CD4-positive, alpha-beta T cell (primary cell): ENCODE measurements around the gene A1BG. TPM values are rescaled to one million over a fixed set of nuclear protein-coding genes. Genes with fewer than 3 reads are reported as not detected.

Source experiments
- ATAC-seq: fragments of 200-7000 bp; cut with Tn5 transposase; one replicate; pipeline ENCODE4 v1.10.0; 2022; ENCODE audit warnings: mild to moderate bottlenecking; ENCODE audit not compliant: poor library complexity
- CTCF ChIA-PET: fragments of 350-600 bp; sonication (Branson Sonifier 250); formaldehyde crosslinking; loops from one replicate; lab custom pipeline; 2021; ENCODE audit warnings: antibody characterized with exemption, inconsistent platforms; lab: Charles Lee
- POLR2A ChIA-PET: fragments of 350-600 bp; sonication (Branson Sonifier 250); formaldehyde crosslinking; loops from one replicate; lab custom pipeline; 2021; ENCODE audit warnings: antibody characterized with exemption, inconsistent platforms; lab: Charles Lee
- DNase-seq, 14 experiments: peaks; one replicate each; pipeline ENCODE4 v3.0.0-alpha.2; 2013 to 2020; ENCODE audit warnings: mixed read lengths in 2 of 14
- H3K27ac ChIP-seq, 2 donors: one replicate each; pipeline versions ENCODE4 v1.5.1 to v1.7.0; 2013; ENCODE audit warnings: low read length in 2 of 2, low read depth in 1 of 2, mild to moderate bottlenecking in 1 of 2
- H3K27me3 ChIP-seq, 2 experiments: 1 replicate in 1 of 2; 2 replicates in 1 of 2; pipeline versions ENCODE4 v1.6.1 to v1.7.0; 2013; ENCODE audit warnings: low read length in 2 of 2, control low read depth in 1 of 2, mild to moderate bottlenecking in 1 of 2, moderate library complexity in 1 of 2; ENCODE audit not compliant: insufficient read depth in 2 of 2, control insufficient read depth in 1 of 2
- H3K36me3 ChIP-seq: one replicate; pipeline ENCODE4 v1.6.1; 2013; ENCODE audit warnings: low read length, control low read depth; ENCODE audit not compliant: insufficient read depth
- H3K4me1 ChIP-seq: one replicate; pipeline ENCODE4 v1.6.1; 2013; ENCODE audit warnings: low read length, control low read depth; ENCODE audit not compliant: insufficient read depth
- H3K4me3 ChIP-seq: one replicate; pipeline ENCODE4 v1.5.1; 2013; ENCODE audit warnings: mild to moderate bottlenecking, low read length, moderate library complexity
- H3K9me3 ChIP-seq, 2 experiments: 1 replicate in 1 of 2; 2 replicates in 1 of 2; pipeline versions ENCODE4 v1.6.1 to v1.7.0; 2013; ENCODE audit warnings: low read length in 2 of 2, mild to moderate bottlenecking in 2 of 2, control low read depth in 1 of 2, moderate library complexity in 1 of 2; ENCODE audit not compliant: control insufficient read depth in 1 of 2, insufficient read depth in 1 of 2
- H3K27ac Mint-ChIP-seq: one replicate; pipeline ENCODE4 v1.8.0; 2020; ENCODE audit warnings: mixed read lengths
- H3K27me3 Mint-ChIP-seq: one replicate; pipeline ENCODE4 v1.8.0; 2021; ENCODE audit warnings: mixed read lengths
- H3K36me3 Mint-ChIP-seq: one replicate; pipeline ENCODE4 v1.8.0; 2021; ENCODE audit warnings: low read depth, mixed read lengths
- H3K4me1 Mint-ChIP-seq: one replicate; pipeline ENCODE4 v1.8.0; 2021; ENCODE audit warnings: low read depth, mixed read lengths
- H3K4me3 Mint-ChIP-seq: one replicate; pipeline ENCODE4 v1.8.0; 2020; ENCODE audit warnings: mild to moderate bottlenecking, mixed read lengths
- H3K9me3 Mint-ChIP-seq: one replicate; pipeline ENCODE4 v1.8.0; 2020; ENCODE audit warnings: mixed read lengths
- CTCF ChIP-seq: fragments of 200-600 bp; IDR thresholded peaks from one replicate; pipeline ENCODE4 v1.8.0; 2022; ENCODE audit warnings: antibody characterized with exemption, mild to moderate bottlenecking
- intact Hi-C, 2 experiments: fragments of 100-400 bp; cut with DNase I in 1 of 2; cut with micrococcal nuclease in 1 of 2; formaldehyde crosslinking; loops; one replicate each; pipeline versions ENCODE4 v1.15.1 to v1.9.0; 2023 to 2025; cut with DNase I, micrococcal nuclease
- total RNA-seq, 174 experiments: library from RNA in 2 of 174; stranded (reverse) in 2 of 174; gene quantifications; one replicate each; pipeline ENCODE4 v1.2.3 and lab custom pipeline; 2021 to 2026

The A1BG gene
- total RNA-seq, 2 experiments from 2014 or later = 7.6 to 8.4 TPM

- ChIA-PET CTCF (interaction anchor here (1.0 to 1.6 kb wide), 5 partner anchors 15 to 219 kb away, joined by 3 to 6 read pairs (median 4); partner anchors contain the start of genes ZBTB45 and ZNF544), POLR2A (interaction anchor here (0.7 to 2.5 kb wide), 23 partner anchors 8 to 1000 kb away, joined by 3 to 21 read pairs (median 5); partner anchors contain the start of genes CHMP2A, ERVK3-1, RPS5 and TRIM28)
- intact Hi-C loops = loop anchor here (1.0 to 2.0 kb wide), 5 partner anchors 19 to 58 kb away; partner anchors contain the start of genes ERVK3-1 (in 2 of the 2), ZNF837 (in 1 of the 2) and ZSCAN22 (in 1 of the 2)
- H3K9me3 Mint-ChIP-seq = no peaks in the 10 kb centered on the region
- Histone ChIP-seq H3K9me3 (no peaks in the 10 kb centered on the region), H3K36me3 (no peaks in the 10 kb centered on the region), H3K4me1 (peaks cover 22% of the 10 kb centered on the region), H3K27me3 (no peaks in the 10 kb centered on the region), H3K27ac (peak within 1 kb of the TSS; percentile 58 to 69), H3K4me3 (peak within 1 kb of the TSS; percentile 84)
- DNase-seq (peak; percentile 92 to 99 (median 97)), ATAC-seq (peak; percentile 90)
- no peaks in the 10 kb centered on the region for H3K27me3 Mint-ChIP-seq
- TF ChIP-seq CTCF = no peak
- peak within 1 kb of the TSS; percentile 84 for H3K27ac Mint-ChIP-seq
- H3K4me3 Mint-ChIP-seq = peak within 1 kb of the TSS; percentile 94
- peaks cover 12% of the 10 kb centered on the region for H3K4me1 Mint-ChIP-seq
- H3K36me3 Mint-ChIP-seq = peaks cover 4% of the 10 kb centered on the region
These were observed 9.1 kb upstream of the A1BG start, which contains the start of gene ZNF497 for GRCh38 chr19:58362272-58362994. Gene ZNF497, minus strand, starts transcription at chr19:58362751. Its CDS starts 5,116 bp downstream, at chr19:58357635.

GRCh38 chr19:58361900-58362271, 8.6 kb upstream of the A1BG start:
- Histone ChIP-seq H3K9me3 (peaks cover 0 to 3% of the 10 kb centered on the region in 2 experiments), H3K27ac (peak overlapping the region; percentile 58 to 69), H3K4me1 (peaks cover 27% of the 10 kb centered on the region), H3K36me3 (no peaks in the 10 kb centered on the region), H3K4me3 (peak overlapping the region; percentile 84), H3K27me3 (no peaks in the 10 kb centered on the region)
- peak overlapping the region; percentile 84 for H3K27ac Mint-ChIP-seq
- no peak for TF ChIP-seq CTCF
- H3K27me3 Mint-ChIP-seq = no peaks in the 10 kb centered on the region
- CTCF ChIA-PET = interaction anchor here (1.2 to 1.6 kb wide), 3 partner anchors 15 to 219 kb away, joined by 3 to 6 read pairs (median 6); partner anchors contain the start of gene ZBTB45
- DNase-seq (peak in 2 of 14 experiments; percentile 21 to 24), ATAC-seq (peak; percentile 2)
- H3K4me3 Mint-ChIP-seq = peak overlapping the region; percentile 94
- POLR2A ChIA-PET = interaction anchor here (1.0 to 2.5 kb wide), 10 partner anchors 11 to 192 kb away, joined by 3 to 21 read pairs (median 11); partner anchors contain the start of genes CHMP2A, ERVK3-1, RPS5 and ZNF274
- intact Hi-C loops = loop anchor here (1.0 to 2.0 kb wide), 5 partner anchors 19 to 57 kb away; partner anchors contain the start of genes ERVK3-1 (in 2 of the 2), ZNF837 (in 1 of the 2) and ZSCAN22 (in 1 of the 2)
- H3K9me3 Mint-ChIP-seq = no peaks in the 10 kb centered on the region
- H3K4me1 Mint-ChIP-seq = peaks cover 12% of the 10 kb centered on the region
- peaks cover 4% of the 10 kb centered on the region for H3K36me3 Mint-ChIP-seq

GRCh38 chr19:58357481-58358145, 4.3 kb upstream of the A1BG start:
- Mint-ChIP-seq H3K36me3 (peaks cover 1% of the 10 kb centered on the region), H3K4me3 (peak overlapping the region; percentile 30), H3K27ac (no peak overlapping the region), H3K4me1 (peaks cover 15% of the 10 kb centered on the region), H3K9me3 (no peaks in the 10 kb centered on the region), H3K27me3 (no peaks in the 10 kb centered on the region)
- DNase-seq (no peak), ATAC-seq (no peak)
- CTCF ChIA-PET = no interaction called here
- Histone ChIP-seq H3K27me3 (no peaks in the 10 kb centered on the region), H3K4me3 (no peak overlapping the region), H3K9me3 (peaks cover 0 to 19% of the 10 kb centered on the region in 2 experiments), H3K27ac (no peak overlapping the region), H3K4me1 (peaks cover 40% of the 10 kb centered on the region), H3K36me3 (no peaks in the 10 kb centered on the region)
- POLR2A ChIA-PET = interaction anchor here (2.5 kb wide), 1 partner anchor 11 kb away, joined by 22 read pairs; no protein-coding TSS in a partner anchor
- TF ChIP-seq CTCF = no peak
- intact Hi-C loops = no loop called here
